ENCODE measurements around the gene HHATL. TPM values are rescaled to one million over a fixed set of nuclear protein-coding genes. Genes with fewer than 3 reads are reported as not detected.

The HHATL gene
- total RNA-seq, 2 experiments from 2014 or later = not detected

- no peak for DNase-seq
- POLR2A ChIA-PET = no interaction called here
Measured at GRCh38 chr3:42696356-42697288, 6.0 kb downstream of the HHATL start.

GRCh38 chr3:42694366-42694765 is 8.2 kb downstream of the HHATL start:
- no peak for DNase-seq
- H3K4me3 Mint-ChIP-seq = no peak overlapping the region
- H3K4me1 Mint-ChIP-seq = peaks cover 5% of the 10 kb centered on the region
- ChIA-PET POLR2A (no interaction called here), CTCF (interaction anchor here (1.6 kb wide), 1 partner anchor 17 kb away, joined by 4 read pairs; no protein-coding TSS in a partner anchor)
- H3K27ac Mint-ChIP-seq = no peak overlapping the region
- no peaks in the 10 kb centered on the region for H3K36me3 Mint-ChIP-seq (ENCODE audit: low read depth)
- no peaks in the 10 kb centered on the region for H3K27me3 Mint-ChIP-seq
- no peaks in the 10 kb centered on the region for H3K9me3 Mint-ChIP-seq

More at GRCh38 chr3:42696356-42697288, 6.0 kb downstream of the HHATL start:
- Mint-ChIP-seq H3K27me3 (no peaks in the 10 kb centered on the region), H3K9me3 (no peaks in the 10 kb centered on the region), H3K36me3 (ENCODE audit: low read depth) (no peaks in the 10 kb centered on the region), H3K27ac (no peak overlapping the region), H3K4me1 (peaks cover 11% of the 10 kb centered on the region), H3K4me3 (no peak overlapping the region)
- CTCF ChIA-PET = interaction anchor here (0.9 to 1.9 kb wide), 3 partner anchors 10 to 49 kb away, joined by 3 to 4 read pairs (median 4); no protein-coding TSS in a partner anchor

- no peak for DNase-seq
- H3K9me3 Mint-ChIP-seq = no peaks in the 10 kb centered on the region
- peaks cover 2% of the 10 kb centered on the region for H3K27me3 Mint-ChIP-seq
- no peak overlapping the region for H3K4me3 Mint-ChIP-seq
- no peaks in the 10 kb centered on the region for H3K36me3 Mint-ChIP-seq (ENCODE audit: low read depth)
- no peak overlapping the region for H3K27ac Mint-ChIP-seq
- H3K4me1 Mint-ChIP-seq = peaks cover under 1% of the 10 kb centered on the region
- ChIA-PET POLR2A (no interaction called here), CTCF (no interaction called here)
Measured at GRCh38 chr3:42693530-42693930, 9.1 kb downstream of the HHATL start.

DNA sequence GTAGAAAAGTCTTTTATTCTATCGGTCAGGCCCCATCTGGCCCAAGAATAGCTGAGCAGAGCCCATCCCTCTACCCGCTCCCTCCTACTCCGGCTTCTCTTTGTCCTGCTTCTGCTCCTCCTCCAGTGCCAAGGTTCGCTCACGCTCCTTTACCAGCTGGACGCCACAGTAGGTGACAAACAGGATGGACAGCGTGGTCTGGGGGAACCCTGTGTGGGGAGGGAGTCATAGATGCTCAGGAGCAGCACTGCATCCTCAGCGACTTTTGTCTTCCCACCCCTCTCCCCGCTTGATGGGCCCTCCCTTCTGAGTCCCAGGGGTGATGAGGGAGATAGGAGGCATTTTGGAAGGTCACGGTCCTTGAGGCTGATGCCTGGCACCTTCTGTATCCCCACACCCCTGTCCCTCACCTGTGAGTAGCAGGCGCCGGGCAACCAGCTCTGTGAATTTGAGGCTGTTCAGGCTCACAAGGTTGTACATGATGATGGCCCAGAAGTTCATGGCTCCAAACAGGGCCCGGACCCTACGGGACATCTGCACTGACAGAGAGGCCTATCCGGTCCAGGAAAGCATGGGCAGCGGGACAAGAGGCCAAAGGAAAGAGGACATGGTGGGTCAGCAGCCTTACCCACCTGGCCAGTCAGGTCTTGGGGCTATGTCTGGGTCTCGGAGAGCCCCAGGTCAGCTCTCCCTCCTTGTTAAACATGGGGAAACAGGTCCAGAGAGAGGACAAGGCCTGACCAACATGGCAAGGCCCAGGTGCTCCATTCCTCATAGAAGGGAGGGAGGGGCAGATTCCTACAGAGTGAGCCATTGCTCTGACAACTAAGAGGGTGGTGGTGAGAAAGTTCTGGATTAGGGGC is 9.7 kb downstream of the HHATL start:
- POLR2A ChIA-PET = no interaction called here
- H3K4me3 Mint-ChIP-seq = no peak overlapping the region
- H3K4me1 Mint-ChIP-seq = no peaks in the 10 kb centered on the region
- CTCF ChIA-PET = no interaction called here
- H3K27me3 Mint-ChIP-seq = peaks cover 2% of the 10 kb centered on the region
- DNase-seq = no peak
- no peak overlapping the region for H3K27ac Mint-ChIP-seq
- H3K36me3 Mint-ChIP-seq (ENCODE audit: low read depth) = no peaks in the 10 kb centered on the region
- H3K9me3 Mint-ChIP-seq = no peaks in the 10 kb centered on the region

- H3K27ac Mint-ChIP-seq = no peak overlapping the region
- POLR2A ChIA-PET = no interaction called here
- H3K36me3 Mint-ChIP-seq (ENCODE audit: low read depth) = no peaks in the 10 kb centered on the region
- H3K27me3 Mint-ChIP-seq = peaks cover 4% of the 10 kb centered on the region
- H3K4me1 Mint-ChIP-seq = no peaks in the 10 kb centered on the region
- H3K4me3 Mint-ChIP-seq = no peak overlapping the region
- H3K9me3 Mint-ChIP-seq = no peaks in the 10 kb centered on the region
- CTCF ChIA-PET = no interaction called here
- no peak for DNase-seq
Measured at GRCh38 chr3:42691816-42692666, 10.6 kb downstream of the HHATL start.

GRCh38 chr3:42690766-42691680 is 11.6 kb downstream of the HHATL start:
- H3K9me3 Mint-ChIP-seq = no peaks in the 10 kb centered on the region
- no peaks in the 10 kb centered on the region for H3K4me1 Mint-ChIP-seq
- no peak overlapping the region for H3K4me3 Mint-ChIP-seq
- H3K36me3 Mint-ChIP-seq (ENCODE audit: low read depth) = no peaks in the 10 kb centered on the region
- DNase-seq = no peak
- ChIA-PET CTCF (interaction anchor here (1.0 kb wide), 1 partner anchor 30 kb away, joined by 3 read pairs; no protein-coding TSS in a partner anchor), POLR2A (no interaction called here)
- H3K27ac Mint-ChIP-seq = no peak overlapping the region
- peaks cover 8% of the 10 kb centered on the region for H3K27me3 Mint-ChIP-seq

GRCh38 chr3:42690191-42690590 is 12.4 kb downstream of the HHATL start:
- Mint-ChIP-seq H3K27me3 (peaks cover 12% of the 10 kb centered on the region), H3K9me3 (no peaks in the 10 kb centered on the region), H3K27ac (no peak overlapping the region), H3K4me3 (no peak overlapping the region), H3K4me1 (peaks cover 2% of the 10 kb centered on the region), H3K36me3 (ENCODE audit: low read depth) (no peaks in the 10 kb centered on the region)
- DNase-seq = no peak
- CTCF ChIA-PET = interaction anchor here (1.0 kb wide), 1 partner anchor 29 kb away, joined by 3 read pairs; no protein-coding TSS in a partner anchor
- POLR2A ChIA-PET = no interaction called here

- Mint-ChIP-seq H3K27me3 (peaks cover 12% of the 10 kb centered on the region), H3K4me1 (peaks cover 2% of the 10 kb centered on the region), H3K9me3 (no peaks in the 10 kb centered on the region), H3K36me3 (ENCODE audit: low read depth) (no peaks in the 10 kb centered on the region), H3K27ac (no peak overlapping the region), H3K4me3 (no peak overlapping the region)
- CTCF ChIA-PET = no interaction called here
- POLR2A ChIA-PET = no interaction called here
- DNase-seq = no peak
Measured at GRCh38 chr3:42689421-42690014, 13.1 kb downstream of the HHATL start.

- no peak for DNase-seq
- Mint-ChIP-seq H3K4me3 (no peak overlapping the region), H3K9me3 (no peaks in the 10 kb centered on the region), H3K27me3 (peaks cover 12% of the 10 kb centered on the region), H3K36me3 (ENCODE audit: low read depth) (no peaks in the 10 kb centered on the region), H3K27ac (no peak overlapping the region), H3K4me1 (peaks cover 2% of the 10 kb centered on the region)
- POLR2A ChIA-PET = no interaction called here
- CTCF ChIA-PET = no interaction called here
Measured at GRCh38 chr3:42688487-42689420, 13.8 kb downstream of the HHATL start.

GRCh38 chr3:42688016-42688415 is 14.6 kb downstream of the HHATL start:
- Mint-ChIP-seq H3K4me1 (peaks cover 2% of the 10 kb centered on the region), H3K27me3 (peaks cover 13% of the 10 kb centered on the region), H3K4me3 (no peak overlapping the region), H3K27ac (no peak overlapping the region), H3K9me3 (no peaks in the 10 kb centered on the region), H3K36me3 (ENCODE audit: low read depth) (no peaks in the 10 kb centered on the region)
- POLR2A ChIA-PET = no interaction called here
- no peak for DNase-seq
- CTCF ChIA-PET = interaction anchor here (0.9 kb wide), 1 partner anchor 35 kb away, joined by 3 read pairs; no protein-coding TSS in a partner anchor

Data from activated CD4-positive, alpha-beta T cell treated with anti-CD3 and anti-CD28 coated beads, Interleukin-2, amount 10 ng/mL, durations not matched to agents 7 days and 5 days (primary cell).